ENCODE data around the gene CREBBP.

The CREBBP gene

DNA sequence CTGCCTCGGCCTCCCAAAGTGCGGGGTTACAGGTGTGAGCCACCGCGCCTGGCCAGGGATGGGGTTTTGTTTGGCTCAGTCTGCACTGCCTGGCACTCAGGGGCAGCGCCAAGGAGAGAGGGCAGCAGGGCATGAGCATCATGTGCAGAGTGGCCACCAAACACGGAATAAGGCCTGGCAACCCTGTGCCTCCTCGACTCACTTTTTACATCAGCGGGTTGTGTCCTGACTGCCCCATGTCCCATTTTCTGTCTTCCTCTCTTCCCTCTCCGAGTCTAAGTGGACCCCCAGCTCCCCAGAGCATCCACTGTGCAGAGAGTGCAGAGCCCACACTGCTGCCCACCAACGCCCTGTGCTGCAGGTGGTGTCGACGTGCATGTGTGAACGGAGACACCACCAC, 145.0 kb downstream of the CREBBP start:
- no peak for FAIRE-seq
- TF ChIP-seq POU2F2 (IDR thresholded peaks at IDR 0.05; ENCODE audit: low read depth, low read length) (no peak), POLR2A (IDR thresholded peaks at IDR 0.05; ENCODE audit: low read depth, low read length) (no peak), SPI1 (IDR thresholded peaks at IDR 0.05; ENCODE audit: low read depth, low read length) (no peak), PAX5 (IDR thresholded peaks at IDR 0.05; ENCODE audit: insufficient read depth, low read length, severe bottlenecking) (no peak), TAF1 (IDR thresholded peaks at IDR 0.05; ENCODE audit: low read depth, low read length) (no peak), POLR2AphosphoS5 (IDR thresholded peaks at IDR 0.05; ENCODE audit: low read depth, low read length) (no peak)
- no peak for DNase-seq (ENCODE audit: insufficient read length, low spot score)

DNA sequence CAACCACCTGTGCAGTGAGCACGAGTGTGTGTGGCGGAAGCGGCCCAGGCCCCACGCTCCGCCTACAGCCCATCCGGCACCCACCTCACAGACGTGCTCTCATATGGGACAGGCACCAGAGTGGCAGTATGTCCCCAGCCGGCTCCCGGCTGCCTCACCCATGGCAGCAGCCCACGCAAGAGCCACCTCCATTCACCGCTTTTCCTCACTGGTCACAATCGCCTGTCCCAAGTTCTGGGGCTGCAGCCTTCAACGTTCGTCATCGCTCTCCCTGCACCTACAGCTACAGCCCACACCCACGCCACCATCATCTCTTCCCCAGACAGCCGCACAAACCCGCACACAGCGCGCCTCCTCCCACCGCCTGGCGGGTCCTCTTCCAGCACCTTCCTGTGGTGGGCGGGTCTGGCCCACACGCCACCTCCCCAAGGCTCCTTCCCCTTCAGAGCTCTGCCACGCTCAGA, 145.7 kb downstream of the CREBBP start:
- DNase-seq (ENCODE audit: insufficient read length, low spot score) (no peak), FAIRE-seq (no peak)
- TF ChIP-seq TAF1 (IDR thresholded peaks at IDR 0.05; ENCODE audit: low read depth, low read length) (no peak), SPI1 (IDR thresholded peaks at IDR 0.05; ENCODE audit: low read depth, low read length) (no peak), POLR2A (IDR thresholded peaks at IDR 0.05; ENCODE audit: low read depth, low read length) (no peak), POU2F2 (IDR thresholded peaks at IDR 0.05; ENCODE audit: low read depth, low read length) (no peak), POLR2AphosphoS5 (IDR thresholded peaks at IDR 0.05; ENCODE audit: low read depth, low read length) (no peak), PAX5 (IDR thresholded peaks at IDR 0.05; ENCODE audit: insufficient read depth, low read length, severe bottlenecking) (no peak)

DNA sequence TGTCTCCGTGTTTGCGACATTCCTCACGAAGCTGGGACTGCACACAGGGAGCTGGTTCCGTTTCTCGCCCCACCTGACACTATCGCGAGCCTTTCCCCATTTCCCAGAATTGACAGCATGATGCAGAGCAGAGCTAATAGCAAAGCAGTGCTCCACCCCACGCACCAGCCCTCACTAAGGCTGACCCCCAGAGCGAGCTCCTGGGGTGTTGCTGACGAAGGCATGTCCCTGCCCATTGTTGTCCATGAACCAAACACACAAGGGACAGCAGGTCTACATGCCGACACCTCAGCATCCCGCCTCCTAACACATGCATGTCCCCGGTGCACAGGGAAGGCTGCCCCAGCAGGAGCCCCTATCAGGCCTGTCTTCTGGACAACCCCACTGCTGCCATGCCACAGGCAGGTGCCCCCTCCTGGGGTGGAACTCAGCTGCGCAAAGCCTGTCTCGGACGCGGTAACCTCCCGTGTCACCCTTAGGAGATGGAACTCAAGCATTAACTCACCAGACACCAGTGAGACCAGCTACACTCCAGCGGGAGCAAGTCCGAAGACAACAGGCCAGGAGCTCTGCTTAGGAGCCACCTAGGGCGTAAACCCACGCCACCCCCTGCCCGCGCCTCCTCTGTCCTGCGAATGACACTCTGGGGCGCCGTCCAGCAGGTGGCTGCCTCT, 146.3 kb downstream of the CREBBP start:
- TF ChIP-seq PAX5 (IDR thresholded peaks at IDR 0.05; ENCODE audit: insufficient read depth, low read length, severe bottlenecking) (no peak), POU2F2 (IDR thresholded peaks at IDR 0.05; ENCODE audit: low read depth, low read length) (no peak), TAF1 (IDR thresholded peaks at IDR 0.05; ENCODE audit: low read depth, low read length) (no peak), SPI1 (IDR thresholded peaks at IDR 0.05; ENCODE audit: low read depth, low read length) (no peak), POLR2AphosphoS5 (IDR thresholded peaks at IDR 0.05; ENCODE audit: low read depth, low read length) (no peak), POLR2A (IDR thresholded peaks at IDR 0.05; ENCODE audit: low read depth, low read length) (no peak)
- FAIRE-seq (no peak), DNase-seq (ENCODE audit: insufficient read length, low spot score) (no peak)

DNA sequence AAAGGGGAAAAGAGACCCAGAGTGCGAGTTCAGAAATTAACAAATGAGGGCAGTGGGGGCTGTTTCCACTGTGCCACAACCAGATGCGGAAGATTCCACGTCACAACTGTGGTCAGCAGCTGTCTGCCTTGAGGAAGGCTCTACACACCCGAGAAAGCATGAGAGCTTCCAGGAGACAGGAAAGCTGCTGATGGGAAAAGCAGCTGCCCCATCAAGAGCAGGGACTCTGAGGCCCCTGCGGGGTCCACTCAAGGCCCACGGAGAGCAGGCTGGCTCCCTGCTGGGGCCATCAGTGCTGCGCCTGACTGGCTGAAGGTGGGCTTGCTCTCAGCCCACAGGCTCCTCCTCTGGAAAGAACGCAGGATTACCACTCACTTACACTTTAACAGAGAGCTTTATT, 148.3 kb downstream of the CREBBP start:
- TF ChIP-seq POU2F2 (IDR thresholded peaks at IDR 0.05; ENCODE audit: low read depth, low read length): no peak
- no peak for TF ChIP-seq POLR2A (IDR thresholded peaks at IDR 0.05; ENCODE audit: low read depth, low read length)
- no peak for TF ChIP-seq PAX5 (IDR thresholded peaks at IDR 0.05; ENCODE audit: insufficient read depth, low read length, severe bottlenecking)
- no peak for TF ChIP-seq TAF1 (IDR thresholded peaks at IDR 0.05; ENCODE audit: low read depth, low read length)
- no peak for TF ChIP-seq POLR2AphosphoS5 (IDR thresholded peaks at IDR 0.05; ENCODE audit: low read depth, low read length)
- TF ChIP-seq SPI1 (IDR thresholded peaks at IDR 0.05; ENCODE audit: low read depth, low read length): no peak
- no peak for DNase-seq (ENCODE audit: insufficient read length, low spot score)
- FAIRE-seq: no peak

DNA sequence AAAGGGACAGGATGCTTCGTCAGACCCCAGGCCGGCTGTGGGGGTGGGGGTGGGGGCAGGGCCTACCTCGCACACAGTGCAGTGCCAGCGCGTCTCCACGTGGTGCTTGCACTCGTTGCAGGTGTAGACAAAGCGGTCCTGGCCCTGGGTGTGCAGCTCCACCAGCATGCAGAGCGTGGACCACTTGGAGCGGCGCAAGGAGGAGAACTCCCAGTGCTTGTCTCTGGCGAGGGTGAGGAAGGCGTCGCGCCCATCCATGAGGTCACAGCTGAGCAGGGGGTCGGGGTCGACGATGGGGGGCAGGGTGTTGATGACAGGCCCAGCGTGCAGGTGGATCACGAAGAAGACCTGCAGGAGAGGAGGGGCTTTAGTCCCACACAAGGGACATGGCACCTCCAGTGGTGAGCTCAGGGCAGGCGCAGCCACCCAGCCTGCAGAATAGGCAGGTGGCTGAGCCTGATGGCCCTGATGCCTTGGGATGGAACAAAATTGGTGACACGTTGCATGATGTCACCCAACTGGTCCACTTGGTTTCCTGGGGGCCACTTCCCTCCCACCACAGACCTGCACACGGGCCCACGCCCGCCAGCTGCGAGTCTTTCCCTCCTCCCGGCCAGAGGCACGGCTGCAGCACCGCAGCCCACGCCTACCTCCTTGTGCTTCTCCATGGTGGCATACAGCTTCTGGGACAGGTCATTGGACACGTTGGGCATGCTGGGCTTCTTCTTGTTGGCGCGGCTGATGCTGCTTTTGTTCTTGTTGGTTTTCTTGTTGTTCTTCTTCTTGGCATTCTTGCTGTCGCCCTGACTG, 149.2 kb downstream of the CREBBP start:
- FAIRE-seq (no peak), DNase-seq (ENCODE audit: insufficient read length, low spot score) (no peak)
- TF ChIP-seq TAF1 (IDR thresholded peaks at IDR 0.05; ENCODE audit: low read depth, low read length) (no peak), POLR2AphosphoS5 (IDR thresholded peaks at IDR 0.05; ENCODE audit: low read depth, low read length) (no peak), PAX5 (IDR thresholded peaks at IDR 0.05; ENCODE audit: insufficient read depth, low read length, severe bottlenecking) (no peak), POLR2A (IDR thresholded peaks at IDR 0.05; ENCODE audit: low read depth, low read length) (no peak), POU2F2 (IDR thresholded peaks at IDR 0.05; ENCODE audit: low read depth, low read length) (no peak)

DNA sequence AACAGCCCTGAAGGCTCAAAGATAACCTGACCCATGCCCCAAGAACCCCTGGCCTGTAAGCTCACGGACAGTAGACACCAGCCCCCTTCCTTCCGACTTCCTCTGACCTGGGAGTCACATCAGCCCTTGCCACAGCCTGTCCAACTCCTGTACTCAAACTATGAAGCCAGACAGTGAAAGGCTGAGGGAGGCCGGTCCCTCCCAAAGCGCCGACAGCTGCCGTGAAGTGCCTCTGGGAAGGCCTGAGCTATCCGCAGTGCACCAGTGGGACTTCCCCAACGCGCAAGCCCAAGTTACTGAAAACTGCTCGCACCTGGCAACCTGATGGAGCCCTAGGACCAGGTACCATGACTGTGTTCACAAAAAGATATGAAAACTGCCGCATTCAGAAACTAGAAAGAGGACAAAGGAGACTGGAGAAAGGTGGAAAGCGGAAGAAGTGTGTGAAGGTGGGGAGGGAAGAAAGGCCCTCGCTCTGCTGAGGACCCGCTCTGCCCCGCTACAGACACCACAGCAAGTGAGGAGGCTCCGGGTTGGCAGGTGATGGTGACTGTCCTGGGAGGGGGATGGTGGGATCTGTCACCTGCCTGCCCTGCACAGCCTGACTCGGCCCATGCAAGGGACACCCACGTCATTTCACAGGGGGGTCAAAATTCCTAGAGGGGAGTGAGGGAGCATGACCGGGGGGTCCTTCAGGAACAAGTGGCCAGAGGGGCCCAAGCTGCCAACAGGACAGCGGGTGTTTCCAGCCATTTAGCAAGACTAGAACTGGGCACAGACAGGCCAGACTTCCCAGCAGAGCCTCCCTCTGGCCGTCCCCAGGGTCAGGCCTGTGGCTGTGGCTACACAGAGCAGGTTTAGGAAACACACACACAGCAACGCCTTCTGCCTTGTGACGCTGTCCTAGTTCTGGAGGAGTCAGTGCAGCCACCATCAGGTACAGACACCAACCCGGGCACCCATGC, 150.1 kb downstream of the CREBBP start:
- TF ChIP-seq POLR2AphosphoS5 (IDR thresholded peaks at IDR 0.05; ENCODE audit: low read depth, low read length): no peak
- no peak for TF ChIP-seq PAX5 (IDR thresholded peaks at IDR 0.05; ENCODE audit: insufficient read depth, low read length, severe bottlenecking)
- TF ChIP-seq POU2F2 (IDR thresholded peaks at IDR 0.05; ENCODE audit: low read depth, low read length): no peak
- TF ChIP-seq SPI1 (IDR thresholded peaks at IDR 0.05; ENCODE audit: low read depth, low read length): no peak
- TF ChIP-seq TAF1 (IDR thresholded peaks at IDR 0.05; ENCODE audit: low read depth, low read length): no peak
- no peak for TF ChIP-seq POLR2A (IDR thresholded peaks at IDR 0.05; ENCODE audit: low read depth, low read length)
- FAIRE-seq (no peak), DNase-seq (ENCODE audit: insufficient read length, low spot score) (no peak)

DNA sequence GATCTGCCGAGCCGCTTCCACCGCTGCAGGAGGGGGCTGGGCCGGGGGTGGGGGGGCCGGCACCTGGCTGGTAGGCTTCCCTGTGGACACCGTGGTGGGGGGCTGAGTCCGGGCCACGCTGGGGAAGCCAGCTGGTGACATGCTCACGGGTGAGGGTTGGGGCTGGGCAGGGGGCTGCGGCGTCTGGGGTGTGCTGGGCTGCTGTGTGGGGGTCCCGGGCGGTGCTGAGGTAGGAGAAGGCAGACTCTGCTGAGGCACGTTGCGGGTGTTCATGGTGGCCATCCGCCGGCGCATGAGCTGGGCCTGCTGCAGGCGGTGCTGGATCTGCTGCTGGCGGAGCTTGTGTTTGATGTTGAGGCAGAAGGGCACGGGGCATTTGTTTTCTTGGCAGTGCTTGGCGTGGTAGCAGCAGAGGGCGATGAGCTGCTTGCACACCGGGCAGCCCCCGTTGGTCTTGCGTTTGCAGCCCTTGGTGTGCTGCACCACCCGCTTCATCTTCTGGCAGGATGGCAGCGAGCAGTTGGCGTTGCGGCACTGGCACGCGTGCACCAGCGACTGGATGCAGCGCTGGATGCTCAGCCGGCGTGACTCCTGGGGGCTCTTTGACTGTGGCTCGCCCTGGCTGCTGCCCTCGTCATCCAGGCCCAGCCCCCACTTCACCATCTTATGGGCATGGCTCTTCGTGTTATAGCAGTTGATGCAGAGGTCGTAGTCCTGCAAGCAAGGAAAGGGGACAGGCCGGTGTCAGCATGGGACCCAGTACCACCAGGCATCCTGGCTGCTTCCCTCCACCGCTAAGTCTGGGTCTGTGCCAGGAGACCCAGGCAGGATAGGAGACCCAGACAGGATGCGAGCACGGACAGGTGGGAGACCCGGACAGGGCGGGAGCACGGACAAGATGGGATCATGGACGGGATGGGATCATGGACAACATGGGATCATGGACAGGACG, 151.1 kb downstream of the CREBBP start:
- TF ChIP-seq TAF1 (IDR thresholded peaks at IDR 0.05; ENCODE audit: low read depth, low read length) (no peak), PAX5 (IDR thresholded peaks at IDR 0.05; ENCODE audit: insufficient read depth, low read length, severe bottlenecking) (no peak), POU2F2 (IDR thresholded peaks at IDR 0.05; ENCODE audit: low read depth, low read length) (no peak), POLR2A (IDR thresholded peaks at IDR 0.05; ENCODE audit: low read depth, low read length) (no peak), SPI1 (IDR thresholded peaks at IDR 0.05; ENCODE audit: low read depth, low read length) (no peak), POLR2AphosphoS5 (IDR thresholded peaks at IDR 0.05; ENCODE audit: low read depth, low read length) (no peak)
- DNase-seq (ENCODE audit: insufficient read length, low spot score) (no peak), FAIRE-seq (no peak)
